ENCODE data around the gene ASB2. TPM values are rescaled to one million over a fixed set of nuclear protein-coding genes. Genes with fewer than 3 reads are reported as not detected.

ASB2 gene
- total and polyA plus RNA-seq, 2 experiments from 2014 or later: 191 to 208 TPM

DNA sequence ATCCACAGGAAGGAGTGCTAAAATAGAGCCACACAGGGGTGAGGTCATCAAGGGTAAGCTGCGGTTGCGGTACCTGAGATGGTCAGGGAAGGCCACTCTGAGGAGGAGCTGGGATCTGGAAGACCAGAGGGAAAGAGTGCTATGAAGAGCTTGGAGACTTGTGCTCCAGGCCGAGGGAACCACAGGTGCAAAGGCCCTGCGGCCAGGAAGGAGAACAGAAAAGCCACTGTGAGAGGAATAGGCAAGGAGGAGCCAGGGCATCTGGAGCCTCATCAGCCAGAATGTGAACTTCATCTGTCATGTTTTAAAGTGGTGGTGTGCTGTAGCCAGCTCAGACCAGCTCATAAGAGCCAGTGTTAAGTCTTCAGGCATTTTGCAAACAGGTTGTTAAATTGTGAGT is 15.3 kb upstream of the ASB2 start:
- no peaks in the 10 kb centered on the region for H3K27me3 ChIP-seq
- H3K9me3 ChIP-seq (ENCODE audit: low read depth): no peaks in the 10 kb centered on the region
- TF ChIP-seq, protein P1, sequence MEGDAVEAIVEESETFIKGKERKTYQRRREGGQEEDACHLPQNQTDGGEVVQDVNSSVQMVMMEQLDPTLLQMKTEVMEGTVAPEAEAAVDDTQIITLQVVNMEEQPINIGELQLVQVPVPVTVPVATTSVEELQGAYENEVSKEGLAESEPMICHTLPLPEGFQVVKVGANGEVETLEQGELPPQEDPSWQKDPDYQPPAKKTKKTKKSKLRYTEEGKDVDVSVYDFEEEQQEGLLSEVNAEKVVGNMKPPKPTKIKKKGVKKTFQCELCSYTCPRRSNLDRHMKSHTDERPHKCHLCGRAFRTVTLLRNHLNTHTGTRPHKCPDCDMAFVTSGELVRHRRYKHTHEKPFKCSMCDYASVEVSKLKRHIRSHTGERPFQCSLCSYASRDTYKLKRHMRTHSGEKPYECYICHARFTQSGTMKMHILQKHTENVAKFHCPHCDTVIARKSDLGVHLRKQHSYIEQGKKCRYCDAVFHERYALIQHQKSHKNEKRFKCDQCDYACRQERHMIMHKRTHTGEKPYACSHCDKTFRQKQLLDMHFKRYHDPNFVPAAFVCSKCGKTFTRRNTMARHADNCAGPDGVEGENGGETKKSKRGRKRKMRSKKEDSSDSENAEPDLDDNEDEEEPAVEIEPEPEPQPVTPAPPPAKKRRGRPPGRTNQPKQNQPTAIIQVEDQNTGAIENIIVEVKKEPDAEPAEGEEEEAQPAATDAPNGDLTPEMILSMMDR (IDR thresholded peaks at IDR 0.05; ENCODE audit: low read depth, low read length): no peak
- no peak overlapping the region for H3K4me3 ChIP-seq
- no peak for DNase-seq (ENCODE audit: low read depth in 1 of 2, low spot score in 1 of 2)
- no peaks in the 10 kb centered on the region for H3K36me3 ChIP-seq
- peaks cover 22% of the 10 kb centered on the region for H3K4me1 ChIP-seq (ENCODE audit: low read depth)
- H3K27ac ChIP-seq: no peak overlapping the region

DNA sequence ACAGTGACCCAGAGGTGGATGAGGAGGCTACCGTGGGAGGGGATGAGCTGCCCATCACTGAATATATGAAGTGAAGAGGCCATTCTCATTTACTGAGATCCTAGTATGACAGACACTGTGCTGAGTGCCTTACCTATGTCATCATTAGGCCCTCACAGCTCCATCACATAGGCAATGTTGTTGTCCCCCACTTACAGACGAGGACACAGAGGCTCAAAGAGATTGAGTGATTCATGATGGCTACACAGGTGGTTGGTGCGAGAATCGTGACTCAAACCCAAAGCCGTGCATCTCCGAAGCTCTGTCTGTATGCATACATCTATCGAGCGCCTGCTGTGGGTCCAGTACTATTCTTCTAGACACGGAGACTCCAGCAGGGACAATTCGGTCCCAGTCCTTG is 14.8 kb upstream of the ASB2 start:
- H3K27me3 ChIP-seq: no peaks in the 10 kb centered on the region
- H3K9me3 ChIP-seq (ENCODE audit: low read depth): no peaks in the 10 kb centered on the region
- no peak for DNase-seq (ENCODE audit: low read depth in 1 of 2, low spot score in 1 of 2)
- H3K36me3 ChIP-seq: no peaks in the 10 kb centered on the region
- TF ChIP-seq, protein P1 (IDR thresholded peaks at IDR 0.05; ENCODE audit: low read depth, low read length): no peak
- H3K4me1 ChIP-seq (ENCODE audit: low read depth): peaks cover 20% of the 10 kb centered on the region
- H3K4me3 ChIP-seq: no peak overlapping the region
- no peak overlapping the region for H3K27ac ChIP-seq

DNA sequence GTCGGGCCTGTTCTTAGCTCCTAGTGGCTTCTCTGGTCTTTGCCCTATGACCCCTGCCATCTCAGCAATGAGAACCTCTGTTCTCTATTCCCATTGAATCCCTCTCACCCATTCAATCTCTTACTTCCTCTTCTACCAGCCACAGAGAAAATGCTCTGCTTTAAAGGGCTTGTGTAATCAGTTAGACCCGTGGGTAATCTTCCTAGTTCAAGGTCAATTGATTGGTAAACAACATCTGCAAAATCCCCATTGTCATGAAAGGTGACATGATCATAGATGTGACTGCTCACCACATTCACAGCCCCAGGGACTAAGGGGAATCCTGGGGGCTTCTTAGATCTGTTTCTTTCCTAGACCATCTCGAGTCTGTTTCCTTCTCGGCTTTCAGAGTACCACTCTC is 13.6 kb upstream of the ASB2 start:
- no peak overlapping the region for H3K27ac ChIP-seq
- no peaks in the 10 kb centered on the region for H3K27me3 ChIP-seq
- no peaks in the 10 kb centered on the region for H3K36me3 ChIP-seq
- no peak for DNase-seq (ENCODE audit: low read depth in 1 of 2, low spot score in 1 of 2)
- H3K9me3 ChIP-seq (ENCODE audit: low read depth): no peaks in the 10 kb centered on the region
- TF ChIP-seq, protein P1 (IDR thresholded peaks at IDR 0.05; ENCODE audit: low read depth, low read length): no peak
- no peak overlapping the region for H3K4me3 ChIP-seq
- peaks cover 26% of the 10 kb centered on the region for H3K4me1 ChIP-seq (ENCODE audit: low read depth)

DNA sequence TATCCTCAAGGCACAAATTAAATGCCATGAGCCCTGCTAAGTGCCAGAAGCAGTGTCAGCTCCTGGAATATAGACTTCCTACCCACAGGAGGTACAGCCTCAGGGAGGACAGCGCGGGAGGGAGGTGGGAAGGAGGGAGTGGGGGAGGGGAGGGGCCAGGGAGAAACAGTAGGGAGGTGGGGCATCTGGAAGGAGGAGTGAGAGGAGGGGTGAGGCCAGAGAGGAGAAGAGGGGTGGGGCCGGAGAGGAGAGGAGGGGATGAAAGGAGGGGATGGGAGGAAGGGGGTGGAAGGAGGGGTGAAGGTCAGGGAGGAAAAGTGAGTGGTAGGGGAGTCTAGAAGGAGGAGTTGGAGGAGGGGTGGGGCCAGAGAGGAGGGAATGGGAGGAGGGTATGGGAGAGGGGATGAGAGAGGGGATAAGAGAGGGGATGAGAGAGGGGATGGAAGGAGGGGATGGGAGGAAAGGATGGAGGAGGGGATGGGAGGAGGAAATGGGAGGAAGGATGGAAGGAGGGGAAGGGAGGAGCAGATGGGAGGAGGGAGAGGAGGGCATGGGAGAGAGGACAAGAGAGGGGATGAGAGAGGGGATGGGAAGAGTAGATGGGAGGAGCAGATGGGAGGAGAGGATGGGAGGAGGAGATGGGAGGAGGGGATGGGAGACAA is 11.6 kb upstream of the ASB2 start:
- H3K4me1 ChIP-seq (ENCODE audit: low read depth): peaks cover 31% of the 10 kb centered on the region
- TF ChIP-seq, protein P1 (IDR thresholded peaks at IDR 0.05; ENCODE audit: low read depth, low read length): no peak
- no peaks in the 10 kb centered on the region for H3K27me3 ChIP-seq
- no peaks in the 10 kb centered on the region for H3K36me3 ChIP-seq
- DNase-seq (ENCODE audit: low read depth in 1 of 2, low spot score in 1 of 2): no peak
- H3K9me3 ChIP-seq (ENCODE audit: low read depth): no peaks in the 10 kb centered on the region
- H3K4me3 ChIP-seq: no peak overlapping the region
- H3K27ac ChIP-seq: no peak overlapping the region

DNA sequence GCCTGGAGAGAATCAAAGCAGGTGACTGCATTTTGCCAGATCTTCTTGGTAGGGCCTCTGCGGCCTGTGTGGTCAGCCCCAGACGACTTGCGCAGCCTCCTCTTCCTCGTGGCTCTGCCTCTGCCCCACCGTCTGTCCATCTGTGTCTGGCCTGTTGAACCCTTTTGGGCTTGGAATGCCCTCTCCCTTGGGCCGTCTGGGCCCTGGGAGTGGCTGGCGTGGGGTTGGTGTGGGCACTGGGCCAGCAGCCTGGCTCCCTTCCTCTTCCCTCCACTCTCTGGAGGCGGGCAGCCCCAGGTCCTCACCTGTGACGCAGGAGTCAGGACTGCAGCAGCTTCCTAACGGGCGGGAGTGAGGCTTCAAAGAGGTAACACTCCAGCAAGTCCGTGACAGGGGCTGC is 11.0 kb upstream of the ASB2 start:
- Histone ChIP-seq H3K4me3 (no peak overlapping the region), H3K27ac (peak overlapping the region; percentile 16)

More for the DNA sequence above, 11.0 kb upstream of the ASB2 start:
- no peaks in the 10 kb centered on the region for H3K9me3 ChIP-seq (ENCODE audit: low read depth)
- H3K4me1 ChIP-seq (ENCODE audit: low read depth): peaks cover 35% of the 10 kb centered on the region
- no peak for DNase-seq (ENCODE audit: low read depth in 1 of 2, low spot score in 1 of 2)
- no peaks in the 10 kb centered on the region for H3K27me3 ChIP-seq
- TF ChIP-seq, protein P1 (IDR thresholded peaks at IDR 0.05; ENCODE audit: low read depth, low read length): no peak
- H3K36me3 ChIP-seq: no peaks in the 10 kb centered on the region

Data from cardiac muscle cell (in vitro differentiated cells and primary cell).